HG02981 (cell line): Measurements from ENCODE around the gene ZBTB22.
"Not testable (repeated sequence)": the region's sequence is repeated elsewhere in the genome, so short reads cannot be mapped to it uniquely, and the experiment has no call there.

ENCODE experiments used
- ATAC-seq: cut with Tn5 transposase; IDR thresholded peaks from one replicate; pipeline ENCODE4 v1.9.1; 2021; ENCODE audit warnings: mild to moderate bottlenecking, moderate library complexity; ENCODE audit not compliant: unreplicated experiment

ZBTB22 gene, protein sequence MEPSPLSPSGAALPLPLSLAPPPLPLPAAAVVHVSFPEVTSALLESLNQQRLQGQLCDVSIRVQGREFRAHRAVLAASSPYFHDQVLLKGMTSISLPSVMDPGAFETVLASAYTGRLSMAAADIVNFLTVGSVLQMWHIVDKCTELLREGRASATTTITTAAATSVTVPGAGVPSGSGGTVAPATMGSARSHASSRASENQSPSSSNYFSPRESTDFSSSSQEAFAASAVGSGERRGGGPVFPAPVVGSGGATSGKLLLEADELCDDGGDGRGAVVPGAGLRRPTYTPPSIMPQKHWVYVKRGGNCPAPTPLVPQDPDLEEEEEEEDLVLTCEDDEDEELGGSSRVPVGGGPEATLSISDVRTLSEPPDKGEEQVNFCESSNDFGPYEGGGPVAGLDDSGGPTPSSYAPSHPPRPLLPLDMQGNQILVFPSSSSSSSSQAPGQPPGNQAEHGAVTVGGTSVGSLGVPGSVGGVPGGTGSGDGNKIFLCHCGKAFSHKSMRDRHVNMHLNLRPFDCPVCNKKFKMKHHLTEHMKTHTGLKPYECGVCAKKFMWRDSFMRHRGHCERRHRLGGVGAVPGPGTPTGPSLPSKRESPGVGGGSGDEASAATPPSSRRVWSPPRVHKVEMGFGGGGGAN

DNA sequence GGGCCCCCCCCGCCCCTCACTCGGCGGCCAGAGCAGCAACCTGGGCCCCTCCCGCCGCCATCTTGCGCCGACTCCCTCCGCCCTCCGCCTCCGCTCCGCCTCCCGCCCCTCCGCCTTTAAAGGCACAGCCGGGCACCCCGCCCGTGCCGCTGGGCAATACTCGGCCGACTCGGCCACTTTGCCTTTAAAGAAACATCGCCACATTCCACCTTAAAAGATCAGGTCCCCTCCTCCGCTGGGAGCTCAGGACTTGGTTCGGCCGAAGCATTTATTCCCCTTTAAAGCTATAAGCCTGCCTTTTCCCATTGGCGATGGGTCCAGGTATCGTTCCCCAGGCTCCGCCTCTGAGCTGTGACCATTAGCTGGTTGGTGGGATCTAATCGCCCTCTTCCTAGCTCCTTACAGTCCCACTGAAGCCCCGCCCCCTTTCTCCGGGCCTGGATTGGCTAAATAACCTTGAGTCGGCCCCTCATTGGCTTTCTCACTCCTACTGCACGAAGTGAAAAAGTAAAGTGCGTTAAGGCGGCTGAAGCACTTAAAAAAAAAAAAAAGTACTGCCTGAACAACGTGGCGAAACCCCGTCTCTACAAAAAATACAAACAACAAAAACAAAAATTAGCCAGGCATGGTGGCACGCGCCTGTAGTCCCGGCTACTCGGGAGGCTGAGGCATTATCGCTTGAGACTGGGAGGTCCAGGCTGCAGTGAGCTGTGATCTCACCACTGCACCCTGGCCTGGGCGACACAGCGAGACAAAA, at the start of gene ZBTB22:
ZBTB22 (minus strand) TSS at position 76 of the 757 bp plus-strand sequence. CDS start 828 bp downstream, outside the sequence.
- ATAC-seq = peak; percentile 46

DNA sequence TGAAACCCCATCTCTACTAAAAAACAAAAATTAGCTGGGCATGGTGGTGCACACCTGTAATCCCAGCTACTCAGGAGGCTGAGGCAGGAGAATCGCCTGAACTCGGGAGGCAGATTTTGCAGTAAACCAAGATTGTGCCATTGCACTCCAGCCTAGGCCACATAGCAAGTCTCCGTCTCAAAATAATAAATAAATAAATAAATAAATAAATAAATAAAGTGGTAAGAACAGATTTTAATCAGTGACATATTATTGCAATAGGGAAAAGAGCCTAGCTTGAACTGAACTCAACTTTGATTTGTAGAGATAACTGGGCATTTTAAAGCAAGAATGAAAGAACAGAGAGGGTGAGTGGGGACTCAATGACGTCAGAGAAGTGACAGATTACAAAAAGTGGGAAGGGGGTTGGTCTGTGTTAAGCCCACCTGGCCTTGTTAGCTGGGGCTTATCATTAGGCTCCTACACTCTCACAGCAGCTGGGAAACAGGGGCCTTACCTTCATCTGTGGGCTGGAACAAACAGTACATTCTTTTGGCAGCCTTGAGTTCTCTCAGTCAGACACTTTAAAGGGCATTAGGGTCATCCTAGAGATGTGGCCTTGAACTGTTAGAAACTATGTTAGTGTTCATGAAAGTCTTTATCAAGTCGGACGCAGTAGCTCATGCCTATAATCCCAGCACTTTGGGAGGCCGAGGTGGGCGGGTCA, 49.6 kb upstream of the ZBTB22 start:
- no peak for ATAC-seq

- ATAC-seq = not testable (repeated sequence)
These were observed 47.8 kb upstream of the ZBTB22 start for GRCh38 chr6:33365206-33365971.

- ATAC-seq = not testable (repeated sequence)
These were observed 47.1 kb upstream of the ZBTB22 start for GRCh38 chr6:33364475-33365205.

- ATAC-seq = not testable (repeated sequence)
These were observed 45.9 kb upstream of the ZBTB22 start for GRCh38 chr6:33363486-33363885.

GRCh38 chr6:33359331-33359730, 41.8 kb upstream of the ZBTB22 start:
- ATAC-seq = no peak

- ATAC-seq = not testable (repeated sequence)
These were observed 39.8 kb upstream of the ZBTB22 start for GRCh38 chr6:33357160-33357871.

GRCh38 chr6:33356295-33356694, 38.8 kb upstream of the ZBTB22 start:
- no peak for ATAC-seq

DNA sequence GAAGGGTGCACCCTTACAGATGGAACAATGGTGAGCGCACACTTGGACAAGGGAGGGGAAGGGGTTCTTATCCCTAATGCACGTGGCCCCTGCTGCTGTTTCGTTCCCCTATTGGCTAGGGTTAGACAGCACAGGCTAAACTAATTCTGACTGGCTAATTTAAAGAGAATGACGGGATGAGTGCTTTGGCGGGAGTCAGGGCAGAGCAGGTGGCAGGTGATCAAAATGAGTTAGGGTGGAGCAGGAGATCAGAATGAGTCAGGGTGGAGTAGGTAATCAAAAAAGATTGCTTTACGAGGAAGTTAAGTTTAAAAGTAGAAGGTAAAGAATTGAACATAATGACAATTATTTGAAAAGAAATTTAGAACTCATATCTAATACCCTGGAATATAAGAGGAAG, 38.3 kb upstream of the ZBTB22 start:
- not testable (repeated sequence) for ATAC-seq

DNA sequence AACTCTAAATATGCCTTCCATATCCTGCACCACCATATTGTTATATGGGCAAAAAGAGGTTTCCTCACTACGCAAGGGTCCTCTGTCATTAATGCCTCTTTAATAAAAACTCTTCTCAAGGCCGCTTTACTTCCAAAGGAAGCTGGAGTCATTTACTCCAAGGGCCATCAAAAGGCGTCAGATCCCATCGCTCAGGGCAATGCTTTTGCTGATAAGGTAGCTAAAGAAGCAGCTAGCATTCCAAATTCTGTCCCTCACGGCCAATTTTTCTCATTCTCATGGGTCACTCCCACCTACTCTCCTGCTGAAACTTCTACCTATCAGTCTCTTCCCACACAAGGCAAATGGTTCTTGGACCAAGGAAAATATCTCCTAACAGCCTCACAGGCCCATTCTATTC, 30.3 kb upstream of the ZBTB22 start:
- ATAC-seq = no peak

- ATAC-seq = not testable (repeated sequence)
These were observed 29.4 kb upstream of the ZBTB22 start for GRCh38 chr6:33346972-33347371.

GRCh38 chr6:33344701-33345697, 27.5 kb upstream of the ZBTB22 start:
- ATAC-seq = no peak

DNA sequence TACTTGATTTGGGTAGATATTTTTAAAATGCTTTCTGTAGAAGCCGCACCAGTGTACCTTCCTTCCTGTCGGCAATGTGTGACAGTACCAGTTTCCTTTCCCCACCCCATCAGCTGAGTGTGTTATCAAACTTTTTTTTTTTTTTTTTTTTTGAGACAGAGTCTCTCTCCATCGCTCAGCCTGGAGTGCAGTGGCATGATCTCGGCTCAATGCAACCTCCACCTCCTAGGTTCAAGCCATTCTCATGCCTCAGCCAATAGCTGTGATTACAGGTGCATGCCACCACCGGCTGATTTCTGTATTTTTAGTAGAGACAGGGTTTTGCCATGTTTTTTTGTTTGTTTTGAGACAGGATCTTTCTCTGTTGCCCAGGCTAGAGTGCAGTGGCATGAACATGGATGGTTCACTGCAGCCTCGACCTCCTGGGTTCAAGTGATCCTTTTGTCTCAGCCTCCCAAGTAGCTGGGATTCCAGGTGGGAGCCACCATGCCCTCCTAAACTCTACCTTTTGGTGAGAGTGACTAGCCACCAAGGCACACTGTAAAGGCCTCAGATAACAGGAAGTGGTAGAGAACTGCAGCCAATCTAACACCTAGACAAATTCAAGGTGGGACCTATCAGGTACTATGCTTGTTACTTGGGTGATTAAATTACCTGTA, 26.5 kb upstream of the ZBTB22 start:
- ATAC-seq = peak; percentile 53

- not testable (repeated sequence) for ATAC-seq
These were observed 26.0 kb upstream of the ZBTB22 start for GRCh38 chr6:33343606-33343952.

GRCh38 chr6:33339193-33339592, 21.6 kb upstream of the ZBTB22 start:
- ATAC-seq = no peak

DNA sequence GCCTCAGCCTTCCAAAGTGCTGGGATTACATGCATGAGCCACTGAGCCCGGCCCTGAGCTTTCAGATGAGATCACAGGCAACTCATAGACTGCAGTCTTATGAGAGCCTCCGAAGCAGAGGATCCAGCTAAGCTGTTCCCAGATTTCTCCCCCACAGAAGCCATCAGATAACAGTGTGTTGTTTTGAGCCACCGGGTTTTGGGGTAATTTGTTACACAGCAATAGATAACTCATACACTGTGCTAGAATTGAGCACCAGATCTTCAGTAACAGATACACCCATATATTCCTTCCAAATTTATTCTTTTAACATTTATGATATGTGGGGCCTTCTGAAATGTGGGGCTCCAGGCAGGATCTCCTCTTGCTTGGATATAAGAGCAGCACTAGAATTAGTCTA, 19.0 kb upstream of the ZBTB22 start:
- no peak for ATAC-seq

DNA sequence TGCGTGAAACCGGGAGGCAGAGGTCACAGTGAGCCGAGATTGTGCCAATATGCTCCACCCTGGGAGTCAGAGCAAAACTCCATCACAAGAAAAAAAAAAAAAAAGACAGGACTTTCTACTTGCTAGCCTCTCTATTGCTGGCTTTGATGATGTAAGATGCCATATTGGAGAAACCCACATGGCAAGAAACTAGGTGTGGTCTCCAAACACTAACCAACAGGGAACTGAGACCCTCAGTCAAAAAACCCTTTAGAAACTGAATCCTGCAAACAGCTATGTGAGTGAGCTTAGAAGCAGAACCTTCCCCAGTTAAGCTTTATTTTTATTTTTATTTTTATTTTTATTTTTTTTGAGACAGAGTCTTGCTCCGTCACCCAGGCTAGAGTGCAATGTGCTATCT, 18.4 kb upstream of the ZBTB22 start:
- no peak for ATAC-seq
